ENCODE results near the gene GABARAP.
"Not testable (repeated sequence)": the region's sequence is repeated elsewhere in the genome, so short reads cannot be mapped to it uniquely, and the experiment has no call there.

The GABARAP gene

DNA sequence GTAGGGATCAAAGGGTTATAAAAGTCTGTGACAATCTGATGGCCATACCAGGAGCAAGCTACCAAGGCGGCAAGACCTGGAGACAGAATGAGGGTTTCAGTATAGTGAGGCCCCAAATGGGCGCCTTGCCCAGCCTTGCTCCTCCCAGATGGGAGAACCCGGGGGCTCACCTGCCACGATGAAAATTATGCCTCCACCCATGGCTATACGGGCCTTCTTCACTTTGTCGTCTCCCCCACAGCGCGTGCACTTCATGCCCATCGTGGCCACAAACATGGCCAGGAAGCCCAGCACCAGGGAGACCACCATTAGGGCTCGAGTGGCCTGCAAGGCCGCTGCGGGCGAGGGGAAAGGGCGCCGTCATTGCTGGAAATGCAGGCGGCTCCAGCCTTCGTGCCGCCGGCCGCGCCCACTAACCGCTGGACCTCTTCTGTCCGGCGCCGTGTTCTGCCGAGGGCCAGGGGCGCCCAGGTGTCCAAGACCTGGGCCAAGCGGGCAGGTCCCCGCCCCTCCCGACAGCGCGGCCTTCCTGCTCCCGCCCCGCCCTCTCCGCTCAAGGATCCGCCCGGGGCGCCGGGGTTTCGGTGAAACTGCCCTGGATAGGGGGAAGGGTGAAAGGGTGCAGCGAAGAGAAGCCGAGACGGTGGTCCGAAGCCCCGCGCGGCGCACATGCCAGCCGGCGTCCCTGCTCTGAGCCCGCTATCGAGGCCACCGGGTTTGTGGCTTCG is 18.6 kb upstream of the GABARAP start:
- DNase-seq (ENCODE audit: low read depth, low spot score): no peak

GRCh38 chr17:7260151-7260550 is 17.9 kb upstream of the GABARAP start:
- no peak for DNase-seq (ENCODE audit: low read depth, low spot score)

GRCh38 chr17:7259555-7259889 is 17.3 kb upstream of the GABARAP start:
- DNase-seq (ENCODE audit: low read depth, low spot score): no peak

DNA sequence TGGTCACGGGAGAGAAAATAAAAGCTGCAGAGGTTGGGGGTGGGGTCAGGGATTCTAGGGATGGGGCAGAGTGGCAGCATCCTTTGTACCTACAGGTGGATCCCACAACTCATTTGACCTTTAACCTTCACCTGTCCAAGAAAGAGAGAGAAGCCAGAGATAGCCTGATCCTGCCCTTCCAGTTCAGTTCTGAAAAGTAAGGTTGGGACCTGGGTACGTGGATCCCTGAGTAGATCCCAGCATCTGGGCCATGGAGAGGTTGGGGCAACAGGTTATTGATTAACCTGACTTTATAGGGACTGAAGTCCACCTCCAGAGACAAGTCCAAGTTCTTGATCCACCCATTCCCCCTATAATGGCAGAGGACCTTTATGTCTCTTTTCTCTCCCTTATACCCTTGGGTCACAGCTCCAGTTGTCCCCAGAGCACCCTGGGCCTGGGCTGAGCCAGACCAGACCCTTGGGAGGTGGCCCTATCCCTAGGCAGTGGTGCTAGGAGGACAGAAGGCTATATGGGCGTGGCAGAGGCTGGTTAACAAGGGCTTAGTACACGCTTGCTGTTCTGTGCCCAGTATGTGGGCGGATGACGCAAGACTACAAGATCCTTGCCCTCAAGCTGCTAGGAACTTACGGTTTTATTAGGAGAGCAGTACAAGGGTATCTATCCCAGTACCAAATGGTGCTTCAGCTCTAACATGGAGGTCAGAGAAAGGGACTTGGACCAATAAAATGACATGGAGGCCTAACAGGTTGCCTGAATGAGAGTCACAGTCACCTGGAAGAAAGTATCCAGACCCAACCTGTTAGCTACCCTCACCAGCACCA is 16.7 kb upstream of the GABARAP start:
- DNase-seq (ENCODE audit: low read depth, low spot score): no peak

- no peak for DNase-seq (ENCODE audit: low read depth, low spot score)
Measured at GRCh38 chr17:7256766-7257456, 14.7 kb upstream of the GABARAP start.

DNA sequence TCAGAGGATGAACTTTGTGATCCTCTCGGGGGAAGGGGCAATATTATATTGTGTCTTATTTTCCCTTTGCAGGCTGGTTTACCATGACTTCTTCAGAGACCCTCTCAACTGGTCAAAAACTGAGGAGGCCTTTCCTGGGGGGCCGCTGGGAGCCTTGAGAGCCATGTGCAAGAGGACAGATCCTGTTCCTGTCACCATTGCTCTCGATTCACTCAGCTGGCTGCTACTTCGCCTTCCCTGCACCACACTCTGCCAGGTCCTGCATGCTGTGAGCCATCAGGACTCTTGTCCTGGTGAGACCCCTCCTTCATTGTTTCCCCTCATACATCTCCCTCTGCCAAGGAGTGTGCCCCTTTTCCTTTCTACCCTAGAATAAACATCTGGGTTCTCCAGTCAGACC is 12.3 kb upstream of the GABARAP start:
- DNase-seq (ENCODE audit: low read depth, low spot score): no peak

DNA sequence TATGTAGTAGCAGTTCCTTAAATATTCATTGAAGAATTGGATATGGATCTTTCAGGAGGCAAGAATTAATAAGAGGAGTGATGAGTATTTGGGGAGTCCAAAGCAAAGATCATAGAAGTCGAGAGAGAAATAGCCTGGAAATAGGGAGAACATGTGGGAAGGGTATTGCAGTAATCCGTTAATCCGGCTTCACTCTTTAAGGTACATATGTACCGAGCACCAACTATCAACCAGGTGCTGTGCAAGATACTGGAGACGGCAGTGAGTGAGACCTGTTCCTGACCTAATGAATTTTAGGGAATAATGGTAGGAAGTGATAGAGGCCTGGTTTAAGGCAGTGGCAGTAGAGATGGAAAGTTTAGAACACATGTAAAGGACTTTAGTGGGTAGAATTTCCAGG is 10.8 kb upstream of the GABARAP start:
- DNase-seq (ENCODE audit: low read depth, low spot score): no peak

DNA sequence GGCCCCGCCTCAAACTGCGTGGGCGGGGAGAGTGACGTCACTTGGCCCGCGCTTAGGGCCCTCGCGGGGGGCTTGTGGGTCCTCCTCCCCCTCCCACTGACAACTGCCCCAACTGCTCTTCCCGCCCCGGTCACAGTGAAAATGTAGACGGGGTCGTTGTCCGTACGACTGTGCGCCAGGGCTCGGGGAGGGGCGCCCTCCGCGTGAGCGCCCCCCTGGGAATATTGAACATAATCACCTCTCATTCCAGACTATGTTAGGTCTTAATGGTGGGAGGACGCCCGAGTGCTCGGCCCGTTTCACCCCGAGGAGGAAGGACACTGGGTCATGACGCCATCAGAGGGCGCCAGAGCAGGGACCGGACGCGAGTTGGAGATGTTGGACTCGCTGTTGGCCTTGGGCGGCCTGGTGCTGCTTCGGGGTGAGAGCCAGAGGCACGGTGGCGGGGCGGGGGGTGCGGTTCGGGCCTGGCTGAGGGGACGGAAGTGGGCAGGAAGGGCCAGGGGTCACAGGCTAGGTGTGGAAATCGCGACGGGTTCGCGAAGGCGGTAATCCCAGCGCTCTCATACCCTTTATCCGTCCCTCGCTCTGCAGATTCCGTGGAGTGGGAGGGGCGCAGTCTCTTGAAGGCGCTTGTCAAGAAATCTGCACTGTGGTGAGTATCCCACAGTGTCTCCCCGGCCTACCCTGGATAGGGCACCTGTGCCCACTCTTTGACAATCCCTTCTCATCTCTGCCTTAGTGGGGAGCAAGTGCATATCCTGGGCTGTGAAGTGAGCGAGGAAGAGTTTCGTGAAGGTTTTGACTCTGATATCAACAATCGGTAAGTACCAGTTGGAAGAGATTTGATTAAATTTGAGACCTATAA is 10.2 kb upstream of the GABARAP start, which contains the start of gene ELP5:
ELP5 (plus strand) TSS at position 40 of the 868 bp plus-strand sequence; CDS start at position 376, 336 bp downstream.
- DNase-seq (ENCODE audit: low read depth, low spot score): peak; percentile 86

DNA sequence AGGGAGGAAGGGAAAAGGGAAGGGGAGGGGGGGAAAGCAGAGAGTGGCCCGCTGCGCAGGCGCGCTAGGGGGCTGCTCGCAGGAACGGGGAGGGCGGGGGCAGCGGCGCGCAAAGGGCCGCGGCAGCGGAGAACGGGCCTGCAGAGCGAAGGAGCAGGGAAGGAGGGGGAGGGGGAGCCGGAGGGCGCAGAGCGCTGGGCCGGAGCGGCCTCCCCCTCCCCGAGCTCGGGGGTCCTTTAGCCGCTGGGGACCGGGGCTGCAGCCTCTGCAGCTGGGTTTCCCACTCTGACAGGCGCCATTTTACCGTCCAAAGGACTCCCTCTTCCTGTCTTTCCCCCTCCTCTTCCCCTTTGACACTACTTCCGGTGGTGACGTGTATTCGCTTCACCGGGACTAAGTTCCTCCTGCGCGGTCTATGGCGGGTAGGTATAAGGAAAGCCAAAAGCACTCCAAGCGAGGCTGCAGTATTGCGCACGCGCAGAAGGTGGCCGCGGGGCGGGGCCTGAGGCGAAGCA is 9.5 kb upstream of the GABARAP start, which contains the start of gene CTDNEP1:
CTDNEP1 (minus strand) TSS at position 74 of the 515 bp plus-strand sequence. CDS start 438 bp downstream, outside the sequence.
- DNase-seq (ENCODE audit: low read depth, low spot score): peak; percentile 99

DNA sequence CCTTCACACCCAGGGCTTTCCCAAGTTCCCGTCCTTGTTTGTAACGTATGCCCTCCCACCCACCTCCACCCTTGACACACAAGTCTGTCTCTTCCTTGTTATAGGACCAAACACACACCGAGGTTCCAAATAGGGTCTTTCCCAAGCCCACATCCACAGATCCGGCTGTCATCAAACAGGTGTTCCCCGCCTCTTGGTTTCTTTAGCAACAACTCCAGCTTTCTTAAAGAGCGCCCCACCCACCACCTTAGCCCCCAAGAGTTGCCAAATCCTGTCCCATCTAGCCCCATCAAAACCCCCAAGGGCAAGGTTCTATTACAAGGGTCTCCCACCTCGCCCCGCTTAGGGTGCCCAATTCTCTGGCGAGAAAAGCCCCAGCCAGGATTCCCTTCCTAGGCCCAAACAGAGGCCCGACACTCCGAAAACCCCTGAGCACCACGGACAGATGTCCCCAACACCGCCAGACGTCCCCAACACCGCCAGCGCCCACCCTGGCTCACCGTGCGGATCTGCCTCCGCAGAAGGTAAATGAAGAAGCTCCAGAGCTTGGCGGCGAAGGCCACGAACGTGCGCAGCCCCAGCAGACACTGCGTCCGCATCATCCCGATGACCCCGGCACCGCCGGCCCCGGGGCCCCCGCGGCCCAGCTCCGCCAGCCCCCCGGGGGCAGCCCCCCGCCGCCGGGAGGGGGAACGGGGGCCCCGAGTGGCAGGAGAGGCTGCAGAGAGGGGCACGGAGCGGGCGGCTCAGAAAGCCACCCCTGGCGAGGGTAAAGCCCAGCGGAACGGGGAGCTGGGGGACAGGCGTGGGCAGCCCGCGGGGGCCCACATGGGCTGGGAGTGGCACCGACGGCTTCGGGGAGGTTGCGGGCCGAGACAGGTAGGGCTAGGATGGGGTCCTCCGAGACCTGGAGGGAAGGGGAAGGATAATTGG is 8.7 kb upstream of the GABARAP start:
- no peak for DNase-seq (ENCODE audit: low read depth, low spot score)

DNA sequence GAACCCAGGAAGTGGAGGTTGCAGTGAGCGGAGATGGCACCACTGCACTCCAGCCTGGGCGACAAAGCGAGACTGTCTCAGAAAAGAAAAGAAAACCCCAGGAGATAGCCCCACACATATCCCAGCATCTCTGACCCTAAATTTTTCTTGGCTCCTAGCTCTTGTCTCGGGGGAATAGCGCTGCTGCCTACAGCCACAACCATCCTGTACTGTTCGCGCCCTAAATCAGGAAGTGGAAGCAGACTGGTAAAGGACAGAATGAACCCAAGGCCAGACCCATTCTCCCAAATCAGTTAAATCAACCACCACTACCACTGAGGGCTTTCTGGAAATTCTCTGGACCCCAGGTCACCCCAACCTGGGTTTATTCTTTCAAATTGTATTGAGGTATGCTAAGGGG is 7.6 kb upstream of the GABARAP start:
- DNase-seq (ENCODE audit: low read depth, low spot score): no peak

DNA sequence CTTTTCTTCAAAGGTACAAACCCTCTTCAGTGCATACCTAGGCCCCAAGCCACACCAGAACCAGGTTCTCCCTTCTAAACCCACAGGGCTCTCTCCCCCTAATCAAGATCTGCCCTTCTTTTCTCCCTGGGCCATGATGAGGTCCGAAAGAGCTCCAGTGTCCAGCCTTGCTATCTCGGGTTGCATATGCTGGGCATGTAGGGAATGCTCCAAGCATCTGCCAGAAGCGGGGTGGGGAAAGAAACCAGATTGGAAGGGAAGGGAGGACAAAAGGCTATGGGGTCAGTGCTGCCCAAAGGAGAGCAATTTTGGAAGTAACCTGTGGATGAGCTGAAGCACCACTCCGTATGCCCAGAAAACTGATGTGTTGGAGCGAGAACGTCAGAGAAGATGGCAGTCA is 7.0 kb upstream of the GABARAP start:
- DNase-seq (ENCODE audit: low read depth, low spot score): no peak

DNA sequence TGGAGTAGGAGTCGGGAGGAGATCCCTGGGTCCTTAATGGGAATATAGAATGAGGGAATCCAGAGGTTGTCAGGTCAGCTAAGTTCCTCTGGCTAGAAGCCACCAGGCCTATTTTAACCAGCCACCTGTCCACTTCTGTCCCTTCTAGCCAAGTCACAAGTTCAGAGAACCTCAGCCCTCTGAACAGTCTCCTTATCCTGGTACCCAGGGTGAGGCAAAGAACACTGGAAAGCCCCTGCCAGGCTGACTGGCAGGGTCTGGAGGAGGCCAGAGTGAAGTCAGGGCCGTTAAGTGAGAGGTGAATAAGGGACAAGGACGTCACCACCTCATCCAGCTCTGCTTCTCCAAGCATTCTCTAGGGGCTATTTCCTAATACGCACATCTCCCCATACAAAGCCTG is 6.5 kb upstream of the GABARAP start:
- DNase-seq (ENCODE audit: low read depth, low spot score): no peak

GRCh38 chr17:7246779-7247178 is 4.5 kb upstream of the GABARAP start:
- no peak for DNase-seq (ENCODE audit: low read depth, low spot score)

GRCh38 chr17:7243838-7244237 is 1.6 kb upstream of the GABARAP start:
- DNase-seq (ENCODE audit: low read depth, low spot score): not testable (repeated sequence)

DNA sequence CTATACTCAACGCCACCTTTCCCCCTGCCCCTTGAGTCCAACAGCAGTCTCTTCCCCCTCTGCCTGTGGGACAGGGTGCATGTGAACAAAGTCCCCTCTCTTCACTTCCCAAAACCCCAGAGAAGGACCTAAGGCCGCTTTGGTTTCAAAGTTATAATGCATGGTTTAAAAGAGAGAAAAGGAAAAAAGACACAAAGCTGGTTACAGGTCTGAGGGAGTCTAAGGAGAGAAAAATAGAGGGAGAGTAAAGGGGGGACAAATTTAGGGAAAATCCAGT is 1.1 kb upstream of the GABARAP start:
- no peak for DNase-seq (ENCODE audit: low read depth, low spot score)

DNA sequence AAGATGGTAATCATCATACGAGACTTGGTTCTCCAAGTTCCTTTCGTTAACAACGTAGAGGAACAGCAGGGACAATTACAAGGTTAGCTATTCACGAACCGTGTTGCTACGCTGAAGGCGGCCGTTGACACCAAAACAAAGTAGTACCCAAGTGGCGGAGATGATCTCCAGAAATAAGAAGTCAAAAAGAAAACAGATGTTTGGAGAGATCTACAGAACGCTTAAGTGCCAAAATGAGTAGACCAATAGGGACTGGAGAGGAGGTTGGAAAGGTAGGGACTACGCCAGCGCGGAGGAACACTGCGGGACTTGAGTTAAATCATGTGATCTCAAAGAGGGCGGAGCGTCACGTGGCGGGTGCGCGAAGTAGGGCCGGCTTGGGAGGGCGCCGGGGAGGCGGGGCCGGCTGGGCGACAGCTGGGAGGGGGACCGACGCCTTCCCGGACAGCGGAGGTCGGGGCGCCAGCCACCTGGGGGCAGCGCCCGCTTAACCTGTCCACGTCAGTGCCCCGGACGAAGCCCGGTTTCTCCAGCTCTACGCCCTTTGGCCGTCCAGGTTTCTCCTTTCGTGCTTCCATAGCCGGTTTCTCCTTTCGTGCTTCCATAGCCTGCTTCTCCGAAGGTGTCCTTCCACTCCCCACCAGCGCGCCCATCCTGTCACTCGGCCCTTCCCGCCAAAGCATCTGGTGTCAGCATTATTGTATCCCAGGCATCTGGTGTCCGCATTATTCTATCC is 636 bp upstream of the GABARAP start:
- peak; percentile 93 for DNase-seq (ENCODE audit: low read depth, low spot score)

DNA sequence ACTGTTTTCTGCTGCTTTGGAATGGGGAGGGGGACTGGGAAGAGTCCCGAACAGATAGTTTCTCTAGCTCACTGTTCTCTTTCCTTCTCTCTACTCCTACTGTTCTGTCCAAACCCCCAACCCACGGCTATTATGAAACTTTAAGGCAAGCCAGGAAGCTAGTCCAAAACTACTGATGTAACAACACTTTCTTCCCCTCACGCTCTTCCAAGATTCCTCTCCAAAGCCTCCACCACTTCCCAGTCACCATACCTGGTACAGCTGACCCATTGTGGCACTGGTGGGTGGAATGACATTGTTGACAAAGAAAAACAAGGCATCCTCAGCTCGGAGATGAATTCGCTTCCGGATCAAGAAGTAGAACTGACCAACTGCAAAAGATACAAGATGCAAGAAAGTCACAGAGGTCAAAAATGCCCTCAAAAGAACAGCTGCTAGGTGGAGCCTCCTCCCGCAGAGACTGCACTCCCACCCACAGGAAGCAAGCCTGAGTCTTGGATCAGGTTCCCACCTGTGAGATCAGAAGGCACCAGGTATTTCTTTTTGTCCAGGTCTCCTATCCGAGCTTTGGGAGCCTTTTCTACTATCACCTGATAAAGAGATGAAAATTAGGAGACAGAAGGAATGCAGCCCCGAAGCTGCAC is 1.0 kb downstream of the GABARAP start:
- no peak for DNase-seq (ENCODE audit: low read depth, low spot score)

GRCh38 chr17:7240375-7240774 is 1.9 kb downstream of the GABARAP start:
- DNase-seq (ENCODE audit: low read depth, low spot score): no peak
